Measurements from ENCODE around the gene NAALADL2.

- no peak for TF ChIP-seq CTCF (IDR thresholded peaks at IDR 0.05; ENCODE audit: insufficient read depth, low read length, poor library complexity, severe bottlenecking)
- no peak for TF ChIP-seq EZH2phosphoT487 (conservative IDR thresholded peaks at IDR 0.05; ENCODE audit: low read length)
Measured at GRCh38 chr3:175399156-175399840, 540.2 kb downstream of the NAALADL2 start.
